Measurements from ENCODE around the gene FSTL1. TPM values are rescaled to one million over a fixed set of nuclear protein-coding genes. Genes with fewer than 3 reads are reported as not detected.

FSTL1 gene
- total RNA-seq, 1 donor from 2014 or later, result 221 TPM

DNA sequence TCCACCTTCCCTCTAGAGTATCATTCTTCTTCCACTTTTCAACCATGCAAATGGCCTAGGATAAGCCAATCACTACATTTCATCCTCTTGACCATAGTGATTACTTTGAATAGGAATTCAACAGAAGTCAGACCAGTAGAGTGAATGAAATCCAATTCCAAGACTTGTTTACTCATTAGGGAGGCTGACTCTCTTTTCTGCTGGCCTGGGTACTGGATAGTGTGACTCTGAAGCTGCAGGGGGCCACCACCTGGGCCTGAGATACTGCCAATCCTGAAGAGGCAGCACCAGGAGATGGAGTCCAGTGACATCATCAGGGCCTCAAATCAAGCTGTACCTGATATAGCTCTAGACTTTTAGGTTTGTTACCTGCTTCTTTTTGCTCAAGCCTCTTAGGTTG, 7.0 kb upstream of the FSTL1 start:
- Histone ChIP-seq H3K27ac (no peak overlapping the region), H3K36me3 (no peaks in the 10 kb centered on the region), H3K4me3 (no peak overlapping the region), H3K4me1 (peaks cover 3% of the 10 kb centered on the region), H3K9me3 (no peaks in the 10 kb centered on the region), H3K27me3 (no peaks in the 10 kb centered on the region)
- DNase-seq, result no peak
- intact Hi-C loops (cut with DNase I), result no loop called here
- ATAC-seq, result peak; percentile 33
- TF ChIP-seq CTCF (IDR thresholded peaks at IDR 0.05), result no peak

- Histone ChIP-seq H3K4me1 (no peaks in the 10 kb centered on the region), H3K4me3 (no peak overlapping the region), H3K27ac (no peak overlapping the region), H3K36me3 (no peaks in the 10 kb centered on the region), H3K9me3 (no peaks in the 10 kb centered on the region), H3K27me3 (no peaks in the 10 kb centered on the region)
- DNase-seq (no peak), ATAC-seq (no peak)
- TF ChIP-seq CTCF (IDR thresholded peaks at IDR 0.05), result no peak
- intact Hi-C loops (cut with DNase I), result no loop called here
Measured at GRCh38 chr3:120454076-120454689, 3.4 kb upstream of the FSTL1 start.

- no peak for TF ChIP-seq CTCF (IDR thresholded peaks at IDR 0.05)
- no peak overlapping the region for H3K4me3 ChIP-seq
- H3K27me3 ChIP-seq, result peaks cover 8% of the 10 kb centered on the region
- intact Hi-C loops (cut with DNase I), result no loop called here
- H3K36me3 ChIP-seq, result no peaks in the 10 kb centered on the region
- H3K9me3 ChIP-seq, result no peaks in the 10 kb centered on the region
- peaks cover under 1% of the 10 kb centered on the region for H3K4me1 ChIP-seq
- H3K27ac ChIP-seq, result no peak overlapping the region
- no peak for ATAC-seq
- no peak for DNase-seq
Measured at GRCh38 chr3:120452816-120453215, 2.0 kb upstream of the FSTL1 start.

DNA sequence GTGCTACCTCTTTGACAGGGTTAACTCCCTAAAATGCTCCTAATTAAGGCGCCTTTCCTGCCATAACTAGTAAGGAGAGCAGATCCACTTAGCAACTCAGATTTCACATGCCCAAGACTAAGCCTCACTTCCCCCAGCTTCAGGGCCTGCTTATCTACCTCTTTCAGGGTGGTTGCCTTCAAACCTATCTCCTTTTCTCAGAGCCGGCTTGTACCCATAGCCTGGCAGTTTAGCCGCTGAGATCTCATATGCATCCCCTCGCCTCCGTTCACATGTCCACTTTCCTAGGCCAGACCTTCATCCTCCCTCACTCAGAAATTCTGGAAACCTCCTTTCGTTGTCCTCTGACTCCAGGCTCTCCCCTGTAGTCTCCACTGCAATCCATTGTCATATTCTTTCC, 1.0 kb upstream of the FSTL1 start:
- Histone ChIP-seq H3K27ac (no peak overlapping the region), H3K9me3 (no peaks in the 10 kb centered on the region), H3K4me1 (peaks cover 11% of the 10 kb centered on the region), H3K27me3 (peaks cover 8% of the 10 kb centered on the region), H3K36me3 (no peaks in the 10 kb centered on the region), H3K4me3 (no peak overlapping the region)
- intact Hi-C loops (cut with DNase I), result no loop called here
- no peak for TF ChIP-seq CTCF (IDR thresholded peaks at IDR 0.05)
- no peak for ATAC-seq
- DNase-seq, result no peak

DNA sequence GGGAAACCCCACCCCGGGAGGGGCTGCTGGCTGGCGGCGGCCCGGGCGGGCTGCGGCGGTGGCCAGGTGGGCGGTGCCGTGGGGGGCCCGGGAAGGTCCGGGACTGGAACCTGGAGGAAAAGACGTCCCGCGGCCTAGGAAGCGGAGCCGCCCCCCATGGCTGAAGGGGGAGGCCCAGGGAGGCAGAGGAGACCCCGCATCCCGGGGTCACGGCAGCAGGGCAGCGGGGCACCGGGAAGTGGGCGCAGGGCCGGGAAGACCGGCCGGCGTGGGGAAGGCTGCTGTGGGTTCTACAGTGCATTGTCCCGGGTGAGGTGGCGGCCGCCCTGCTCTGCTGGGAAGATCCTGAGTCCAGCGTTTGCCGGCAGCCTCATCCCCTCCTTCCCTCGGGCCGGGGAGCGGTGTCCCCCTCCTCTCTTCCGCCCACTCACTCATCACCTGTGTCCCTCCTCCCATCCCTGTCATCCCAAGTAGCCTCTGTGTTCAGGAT, 525 bp upstream of the FSTL1 start:
- intact Hi-C loops (cut with DNase I), result no loop called here
- peak; percentile 10 for ATAC-seq

More for the DNA sequence above, 525 bp upstream of the FSTL1 start:
- H3K4me1 ChIP-seq, result peaks cover 11% of the 10 kb centered on the region
- peaks cover 8% of the 10 kb centered on the region for H3K27me3 ChIP-seq
- peak overlapping the region; percentile 74 for H3K4me3 ChIP-seq
- H3K36me3 ChIP-seq, result no peaks in the 10 kb centered on the region
- peak; percentile 62 for DNase-seq
- H3K27ac ChIP-seq, result peak overlapping the region; percentile 88
- no peaks in the 10 kb centered on the region for H3K9me3 ChIP-seq
- no peak for TF ChIP-seq CTCF (IDR thresholded peaks at IDR 0.05)
